GM18502 (cell line): ENCODE data around the gene CPLANE2.

ENCODE experiments used
- ATAC-seq: cut with Tn5 transposase; IDR thresholded peaks from one replicate; pipeline ENCODE4 v1.9.1; 2021; ENCODE audit warnings: mild to moderate bottlenecking; ENCODE audit not compliant: unreplicated experiment, poor library complexity

The CPLANE2 gene

GRCh38 chr1:16195518-16195905 is 41.5 kb downstream of the CPLANE2 start:
- no peak for ATAC-seq

DNA sequence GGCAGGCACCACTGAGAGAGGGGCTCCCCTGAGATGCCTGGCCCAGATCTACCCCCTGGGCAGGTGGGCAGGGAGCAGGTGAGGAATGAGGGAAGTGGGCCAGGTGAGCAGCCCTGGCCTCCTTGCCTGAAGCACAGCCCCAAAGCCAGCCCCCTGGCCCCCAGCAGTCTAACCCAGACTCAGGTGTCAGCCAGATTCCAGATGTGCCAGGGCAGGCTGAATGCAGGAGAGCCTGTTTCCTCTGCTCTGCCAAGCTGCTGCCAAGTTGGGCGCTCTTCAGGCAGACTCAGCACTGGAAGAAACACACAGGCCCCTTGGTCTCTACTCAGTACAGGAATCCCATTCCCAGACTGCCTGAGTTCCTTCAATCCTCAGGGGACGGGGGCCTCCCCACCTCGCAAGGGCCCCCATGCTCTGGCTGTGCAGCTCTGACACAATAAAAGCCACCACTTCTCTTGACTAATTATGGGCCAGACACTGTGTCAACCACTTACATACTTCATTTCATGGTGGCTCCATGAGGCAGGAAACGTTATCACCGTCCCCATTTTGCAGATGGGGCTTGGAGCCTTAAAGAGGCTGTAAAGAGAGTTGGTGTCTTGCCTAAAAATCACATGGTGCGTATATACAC is 45.0 kb downstream of the CPLANE2 start:
- no peak for ATAC-seq

DNA sequence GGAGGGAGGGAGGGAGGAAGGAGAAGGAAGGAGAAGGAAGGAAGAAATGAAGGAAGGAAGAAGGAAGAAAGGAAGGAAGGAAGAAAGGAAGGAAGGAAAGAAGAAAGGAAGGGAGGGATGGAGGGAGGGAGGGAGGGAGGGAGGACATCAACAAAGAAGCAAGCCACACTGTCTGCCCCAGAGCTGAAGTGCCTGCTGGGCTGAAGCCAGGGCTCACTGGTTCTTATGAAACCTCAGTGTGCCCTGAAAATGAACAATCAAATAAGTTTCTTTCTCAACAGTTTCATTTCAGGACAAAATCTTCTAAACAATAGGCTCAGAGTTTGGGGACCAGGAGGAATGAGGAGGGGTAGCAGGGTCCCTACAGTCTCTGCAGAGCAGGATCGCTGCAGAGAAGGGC is 45.7 kb downstream of the CPLANE2 start:
- no peak for ATAC-seq

- ATAC-seq, result no peak
These were observed 46.9 kb downstream of the CPLANE2 start for GRCh38 chr1:16189921-16190621.

GRCh38 chr1:16189003-16189402 is 48.0 kb downstream of the CPLANE2 start:
- no peak for ATAC-seq

DNA sequence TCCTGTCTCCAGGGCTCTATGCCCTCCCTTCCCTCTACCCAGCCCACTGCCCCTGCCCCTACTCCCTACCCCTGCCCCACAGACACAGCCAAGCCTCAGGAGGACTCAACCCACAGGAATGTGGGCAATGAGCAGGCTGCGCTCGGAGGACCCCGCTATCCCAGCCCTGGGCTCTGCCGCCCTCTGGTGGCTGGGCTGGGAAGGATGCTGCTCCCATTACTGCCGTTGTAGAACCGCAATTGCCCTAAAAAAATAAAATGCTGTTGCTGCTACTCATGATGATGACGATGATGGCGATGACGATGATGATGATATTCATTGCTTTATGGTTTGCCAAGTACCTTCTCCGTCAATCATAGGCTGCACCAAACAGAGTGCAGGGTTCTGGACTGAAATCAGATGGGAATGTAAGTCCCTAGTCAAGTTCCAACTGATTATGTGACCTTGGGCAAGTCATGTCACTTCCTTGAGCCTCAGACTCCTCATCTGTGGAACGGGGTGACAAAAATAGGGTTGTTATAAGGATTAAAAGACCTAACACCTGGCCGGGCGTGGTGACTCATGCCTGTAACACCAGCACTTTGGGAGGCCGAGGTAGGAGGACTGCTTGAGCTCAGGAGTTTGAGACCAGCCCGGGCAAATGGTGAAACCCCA is 49.1 kb downstream of the CPLANE2 start:
- ATAC-seq, result no peak

- no peak for ATAC-seq
These were observed 50.2 kb downstream of the CPLANE2 start for GRCh38 chr1:16186655-16187235.

DNA sequence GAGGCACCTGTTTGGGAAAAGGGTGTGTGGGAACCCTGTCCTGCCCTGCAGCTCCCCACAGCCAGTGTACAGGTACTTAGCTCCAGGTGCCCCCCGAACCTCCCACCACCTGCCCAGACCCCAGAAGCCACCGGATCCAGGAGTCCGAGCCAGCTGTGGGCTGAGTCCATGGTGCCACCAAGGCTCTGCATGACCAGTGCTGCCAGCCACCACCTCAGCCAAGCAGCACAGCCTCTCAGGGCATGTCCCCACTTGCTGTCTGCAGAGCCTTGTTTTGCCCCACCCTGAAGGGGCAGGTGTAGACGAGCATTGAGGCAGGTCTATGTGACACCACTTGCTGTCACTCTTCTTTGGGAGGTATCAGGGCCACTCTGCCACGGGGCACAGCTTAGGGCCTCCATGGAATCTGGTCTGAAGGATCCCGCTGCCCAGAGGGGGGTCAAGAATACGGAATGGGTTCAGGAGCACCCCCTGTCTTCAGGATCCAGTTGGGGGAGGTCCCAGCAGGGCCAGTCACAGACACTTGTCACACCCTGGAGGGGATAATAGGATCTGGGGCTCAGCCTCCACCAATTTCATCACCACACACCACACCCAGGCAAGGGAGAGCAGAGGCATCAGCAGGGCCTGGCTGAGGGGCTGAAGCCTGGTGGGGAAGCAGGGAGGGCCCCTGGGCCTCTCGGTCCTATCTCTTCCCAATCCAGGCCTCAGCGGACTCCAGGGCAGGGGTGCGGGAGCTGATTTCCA is 52.3 kb downstream of the CPLANE2 start:
- no peak for ATAC-seq

DNA sequence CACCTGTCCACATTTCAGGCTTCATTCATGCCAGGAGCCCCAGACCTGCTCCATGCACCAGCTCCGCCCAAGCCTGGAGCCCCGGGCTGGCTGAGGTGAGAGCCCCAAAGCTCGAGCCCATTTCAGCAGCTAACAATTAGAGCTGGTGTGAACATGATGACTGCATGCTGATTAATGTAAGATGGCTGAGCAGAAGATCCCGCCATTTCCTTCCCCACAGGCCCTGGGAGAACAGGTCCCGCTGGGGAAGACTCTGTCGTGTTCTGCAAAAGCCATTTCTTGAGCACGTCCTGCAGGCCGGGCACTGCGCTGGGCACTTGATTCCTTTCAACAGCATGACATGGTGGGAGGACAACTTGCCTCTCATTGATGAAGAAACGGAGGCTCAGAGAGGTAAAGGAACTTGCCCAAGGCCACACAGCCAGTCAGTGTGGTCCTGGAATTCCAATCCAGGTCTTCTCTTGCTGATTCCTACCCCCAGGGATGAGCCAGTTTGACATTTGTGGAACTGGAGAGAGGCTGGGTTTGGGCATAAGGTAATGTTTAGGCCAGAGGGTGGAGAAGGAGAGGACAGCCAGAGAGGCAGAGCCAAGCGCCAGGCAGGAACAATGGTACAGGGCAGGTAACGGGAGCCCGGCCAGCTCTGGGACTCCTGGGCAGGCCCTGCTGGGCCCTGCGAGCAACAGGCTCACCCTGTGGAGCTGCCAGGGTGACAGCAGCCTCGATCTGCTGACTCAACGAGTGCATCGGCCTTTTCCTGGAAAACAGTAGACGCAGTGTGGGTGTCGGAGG is 53.0 kb downstream of the CPLANE2 start:
- ATAC-seq, result no peak

GRCh38 chr1:16183179-16183578 is 53.8 kb downstream of the CPLANE2 start:
- no peak for ATAC-seq

GRCh38 chr1:16181887-16182719 is 54.9 kb downstream of the CPLANE2 start:
- no peak for ATAC-seq
